GM04503 (cell line): Measurements from ENCODE around the gene SRSF7.
"Not testable (repeated sequence)": the region's sequence is repeated elsewhere in the genome, so short reads cannot be mapped to it uniquely, and the experiment has no call there.

Experiments used
- DNase-seq: peaks from one replicate; pipeline ENCODE4 v3.0.0-alpha.2; 2012; ENCODE audit warnings: low read depth

Gene SRSF7

GRCh38 chr2:38754049-38754448 is 2.9 kb upstream of the SRSF7 start:
- DNase-seq, result no peak

- no peak for DNase-seq
Measured at GRCh38 chr2:38751596-38752410, 642 bp upstream of the SRSF7 start.

GRCh38 chr2:38750011-38750890 is 910 bp downstream of the SRSF7 start:
- no peak for DNase-seq

GRCh38 chr2:38748943-38749804 is 2.0 kb downstream of the SRSF7 start:
- DNase-seq, result no peak

DNA sequence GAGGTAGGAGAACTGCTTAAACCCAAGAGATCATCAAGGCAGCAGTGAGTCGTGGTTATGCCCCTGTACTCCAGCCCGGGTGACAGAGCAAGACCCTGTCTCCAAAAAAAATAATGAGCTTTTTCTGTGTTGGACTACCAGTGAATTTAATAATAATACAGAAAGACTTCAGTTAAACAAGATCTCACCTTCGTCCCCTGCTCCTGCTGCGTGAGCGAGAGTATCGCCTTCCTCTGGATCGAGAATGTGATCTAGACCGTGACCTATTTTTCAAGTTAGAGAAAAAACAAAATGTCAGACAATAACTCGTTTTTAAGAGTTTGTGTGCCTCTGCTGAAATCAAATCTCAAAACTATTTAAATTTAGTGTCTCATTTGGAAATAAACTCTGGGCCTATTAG is 2.8 kb downstream of the SRSF7 start:
- DNase-seq, result no peak

DNA sequence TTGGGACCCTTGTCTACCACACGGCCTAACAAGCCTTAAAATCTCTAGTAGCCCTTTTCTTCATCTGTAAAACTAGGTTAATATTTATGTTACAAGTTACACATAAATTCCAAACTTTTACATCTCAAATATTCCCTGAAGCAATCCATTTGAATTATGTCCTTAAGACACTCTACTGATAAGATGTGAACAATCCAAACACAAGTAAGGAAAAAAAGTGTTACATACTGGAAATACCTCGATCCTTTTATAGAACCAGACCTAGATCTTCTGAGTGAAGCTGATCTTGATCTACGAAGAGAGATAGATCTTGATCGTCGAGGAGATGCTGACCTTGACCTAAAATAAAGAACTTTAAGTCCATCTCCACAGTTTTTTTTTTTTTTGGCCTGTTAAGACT is 3.3 kb downstream of the SRSF7 start:
- no peak for DNase-seq

DNA sequence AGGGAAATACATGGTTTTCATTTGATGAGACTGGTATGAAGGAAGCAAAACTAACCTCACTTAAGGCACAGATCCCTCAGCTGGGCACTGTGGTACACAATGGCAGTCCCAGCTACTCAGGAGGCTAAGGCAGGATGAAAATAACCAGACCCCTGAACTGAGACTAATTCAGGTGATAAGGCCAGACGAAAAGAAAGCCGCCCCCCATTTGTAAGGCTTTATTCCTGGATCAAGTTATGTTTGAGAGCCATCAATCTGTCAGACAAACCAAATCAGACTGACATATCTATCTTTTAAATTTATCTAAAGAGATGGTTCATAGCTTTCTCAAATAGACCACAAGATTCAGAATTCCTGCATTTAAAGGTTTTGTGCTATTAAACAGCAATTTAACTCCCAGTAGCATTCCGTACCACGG is 4.1 kb downstream of the SRSF7 start:
- no peak for DNase-seq

DNA sequence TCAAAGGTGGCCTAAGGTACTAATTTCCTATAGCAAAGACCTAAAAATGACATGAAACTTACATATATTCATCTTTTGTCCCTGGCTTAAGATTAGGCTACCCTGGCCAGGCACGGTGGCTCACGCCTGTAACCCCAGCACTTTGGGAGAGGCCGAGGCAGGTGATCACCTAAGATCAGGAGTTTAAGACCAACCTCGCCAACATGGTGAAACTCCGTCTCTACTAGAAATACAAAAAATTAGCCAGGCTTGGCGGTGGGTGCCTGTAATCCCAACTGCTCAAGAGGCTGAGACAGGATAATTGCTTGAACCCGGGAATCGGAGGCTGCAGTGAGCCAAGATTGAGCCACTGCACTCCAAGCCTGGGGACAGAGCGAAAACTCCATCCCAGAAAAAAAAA is 5.9 kb downstream of the SRSF7 start:
- DNase-seq, result no peak

GRCh38 chr2:38744399-38744780 is 6.8 kb downstream of the SRSF7 start:
- DNase-seq, result no peak

- no peak for DNase-seq
Measured at GRCh38 chr2:38743672-38744398, 7.3 kb downstream of the SRSF7 start.

- no peak for DNase-seq
Measured at GRCh38 chr2:38742797-38743559, 8.2 kb downstream of the SRSF7 start.

GRCh38 chr2:38740851-38741731 is 10.1 kb downstream of the SRSF7 start:
- DNase-seq, result no peak

DNA sequence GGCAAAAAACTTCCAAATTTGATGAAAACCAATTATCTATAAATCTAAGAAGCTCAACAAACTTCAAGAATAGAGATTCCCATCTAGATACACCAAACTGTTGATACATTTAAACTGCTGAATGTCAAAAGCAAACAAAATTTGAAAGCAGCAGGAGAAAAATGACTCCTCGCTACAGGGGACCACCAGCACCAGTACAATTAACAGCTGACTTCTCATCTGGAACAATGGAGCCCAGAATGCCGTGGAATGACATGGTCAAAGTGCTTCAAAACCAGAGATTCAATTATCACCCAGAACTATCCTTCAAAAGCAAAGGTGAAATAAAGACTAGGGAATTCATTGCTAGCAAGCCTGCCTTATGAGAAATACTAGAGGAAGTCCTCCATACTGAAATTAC is 11.6 kb downstream of the SRSF7 start:
- no peak for DNase-seq

- DNase-seq, result no peak
Measured at GRCh38 chr2:38737925-38738324, 13.2 kb downstream of the SRSF7 start.

DNA sequence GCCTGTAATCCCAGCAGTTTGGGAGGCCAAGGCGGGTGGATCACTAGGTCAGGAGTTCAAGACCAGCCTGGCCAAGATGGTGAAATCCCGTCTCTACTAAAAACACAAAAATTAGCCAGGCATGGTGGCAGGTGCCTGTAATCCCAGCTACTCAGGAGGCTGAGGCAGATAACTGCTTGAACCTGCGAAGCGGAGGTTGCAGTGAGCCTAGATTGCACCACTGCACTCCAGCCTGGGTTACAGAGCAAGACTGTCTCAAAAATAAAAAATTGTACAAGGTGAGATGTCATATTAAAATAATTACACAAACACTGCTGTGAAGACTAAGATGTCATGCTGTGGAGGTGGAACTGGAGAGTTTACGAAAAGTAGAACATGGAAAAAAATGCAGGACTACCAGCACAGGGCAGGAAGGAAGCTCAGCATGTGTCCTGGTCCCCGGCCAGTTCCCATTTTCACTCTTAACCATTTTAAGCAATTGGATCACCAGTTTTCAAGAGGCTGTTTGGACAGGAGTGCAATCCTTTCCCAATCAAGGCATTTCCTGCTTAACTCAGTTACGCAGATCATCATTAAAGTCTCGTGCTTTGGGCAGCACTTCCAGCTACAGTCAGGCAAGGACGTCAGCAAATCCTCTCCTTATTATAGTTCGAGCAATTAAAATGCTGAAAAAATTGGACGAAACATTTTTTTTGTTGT is 14.0 kb downstream of the SRSF7 start:
- not testable (repeated sequence) for DNase-seq

GRCh38 chr2:38735999-38736320 is 15.2 kb downstream of the SRSF7 start:
- DNase-seq, result no peak

DNA sequence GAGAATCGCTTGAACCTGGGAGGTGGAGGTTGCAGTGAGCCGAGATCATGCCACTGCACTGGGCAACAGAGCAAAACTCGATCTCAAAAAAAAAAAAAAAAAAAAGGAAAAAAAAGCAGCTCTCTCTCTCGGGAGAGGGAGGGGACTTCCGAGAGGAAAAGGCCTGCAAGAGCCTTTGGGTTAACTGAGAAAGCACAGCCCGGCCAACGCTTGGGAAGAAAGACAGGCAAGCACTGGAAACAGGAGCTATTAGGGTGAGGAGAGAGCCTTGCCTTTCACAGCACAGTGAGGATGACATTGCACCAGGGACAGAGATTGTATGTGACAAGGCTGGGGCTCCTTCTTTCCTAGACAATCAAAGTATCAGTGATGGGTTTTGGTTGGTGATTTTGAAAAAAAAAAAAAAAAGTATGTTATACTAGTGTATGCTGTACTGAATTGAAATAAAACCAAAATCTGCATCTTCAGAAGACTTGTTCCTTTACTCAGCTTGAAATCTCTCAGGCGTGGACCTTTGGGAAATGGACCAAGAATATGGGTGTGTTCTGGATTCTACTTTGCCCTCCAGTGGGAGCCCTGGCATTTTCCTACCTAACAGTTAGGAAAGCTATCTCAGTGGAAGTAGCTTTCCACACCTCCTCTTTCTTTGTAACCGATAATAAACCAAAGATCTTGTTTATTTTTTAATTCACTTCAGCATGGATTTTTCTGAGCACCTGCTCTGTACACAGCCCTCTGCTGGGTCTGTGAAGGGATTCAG is 16.7 kb downstream of the SRSF7 start:
- no peak for DNase-seq

DNA sequence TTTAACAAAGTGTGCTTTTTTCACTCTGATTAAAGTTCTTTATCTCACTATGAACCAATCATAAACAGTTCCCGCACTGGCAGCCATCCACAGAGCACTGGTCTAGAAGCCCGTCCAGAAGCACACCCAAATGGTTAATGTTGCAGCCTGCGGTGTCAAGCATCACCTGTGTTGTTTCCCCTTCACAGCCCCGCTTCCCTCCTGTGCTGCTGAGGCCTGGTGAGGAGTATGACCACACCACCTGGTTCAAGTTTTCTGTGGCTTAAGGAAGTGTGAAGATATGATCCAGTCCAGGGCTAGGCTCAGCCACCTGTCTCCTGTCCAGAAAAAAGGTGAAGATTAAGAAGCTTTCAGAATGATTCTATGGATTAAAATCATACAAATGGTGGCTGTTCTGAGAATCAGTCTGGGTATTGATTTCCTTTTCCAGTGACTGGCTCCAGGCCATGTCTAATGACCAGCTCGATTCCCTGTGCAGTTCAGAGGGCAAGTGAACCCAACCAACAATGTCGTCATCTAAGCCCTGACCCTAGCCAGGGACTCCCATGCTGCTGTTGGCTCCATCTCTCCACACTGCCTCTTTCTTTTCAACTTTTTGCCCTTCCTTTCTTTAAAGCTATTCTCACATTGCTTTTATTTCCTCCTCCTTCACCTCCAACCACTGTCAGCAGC is 17.7 kb downstream of the SRSF7 start:
- DNase-seq, result no peak
